ENCODE results near the gene MRPL18.

DNA sequence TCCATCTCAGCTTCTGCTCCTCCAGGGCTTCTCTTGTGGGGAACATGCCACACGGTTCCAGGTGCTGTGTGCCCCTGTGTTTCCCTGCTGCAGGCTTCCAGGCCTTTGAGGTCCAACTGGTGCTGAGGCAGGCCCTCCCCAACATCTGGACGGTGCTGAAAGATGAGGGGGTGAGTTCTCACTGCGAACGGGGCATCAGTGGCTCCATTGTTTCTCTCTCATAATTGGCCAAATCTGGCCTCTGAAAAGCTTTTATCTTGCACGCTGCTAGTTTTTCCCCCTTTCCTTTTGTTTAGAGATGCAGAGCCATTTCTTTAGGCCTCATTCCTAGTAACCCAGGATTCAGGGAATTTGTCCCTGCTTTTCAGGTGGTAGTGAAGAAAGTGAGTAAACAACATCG is 18.4 kb downstream of the MRPL18 start:
- TF ChIP-seq, protein P1, sequence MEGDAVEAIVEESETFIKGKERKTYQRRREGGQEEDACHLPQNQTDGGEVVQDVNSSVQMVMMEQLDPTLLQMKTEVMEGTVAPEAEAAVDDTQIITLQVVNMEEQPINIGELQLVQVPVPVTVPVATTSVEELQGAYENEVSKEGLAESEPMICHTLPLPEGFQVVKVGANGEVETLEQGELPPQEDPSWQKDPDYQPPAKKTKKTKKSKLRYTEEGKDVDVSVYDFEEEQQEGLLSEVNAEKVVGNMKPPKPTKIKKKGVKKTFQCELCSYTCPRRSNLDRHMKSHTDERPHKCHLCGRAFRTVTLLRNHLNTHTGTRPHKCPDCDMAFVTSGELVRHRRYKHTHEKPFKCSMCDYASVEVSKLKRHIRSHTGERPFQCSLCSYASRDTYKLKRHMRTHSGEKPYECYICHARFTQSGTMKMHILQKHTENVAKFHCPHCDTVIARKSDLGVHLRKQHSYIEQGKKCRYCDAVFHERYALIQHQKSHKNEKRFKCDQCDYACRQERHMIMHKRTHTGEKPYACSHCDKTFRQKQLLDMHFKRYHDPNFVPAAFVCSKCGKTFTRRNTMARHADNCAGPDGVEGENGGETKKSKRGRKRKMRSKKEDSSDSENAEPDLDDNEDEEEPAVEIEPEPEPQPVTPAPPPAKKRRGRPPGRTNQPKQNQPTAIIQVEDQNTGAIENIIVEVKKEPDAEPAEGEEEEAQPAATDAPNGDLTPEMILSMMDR (IDR thresholded peaks at IDR 0.05), result no peak
- TF ChIP-seq POLR2A (IDR thresholded peaks at IDR 0.05), result no peak
- no peak for TF ChIP-seq POLR2AphosphoS5 (IDR thresholded peaks at IDR 0.05)
